Erythroblast (primary cell): ENCODE data around the gene RHEX.
"Not testable (repeated sequence)": the region's sequence is repeated elsewhere in the genome, so short reads cannot be mapped to it uniquely, and the experiment has no call there.

Source experiments
- GATA1 ChIP-seq: IDR thresholded peaks from 2 replicates; pipeline ENCODE4 v1.6.1; 2011; ENCODE audit warnings: low read depth, mild to moderate bottlenecking, control low read depth, low read length, moderate library complexity
- POLR2A ChIP-seq: IDR thresholded peaks from 2 replicates; pipeline ENCODE4 v1.6.1; 2011; ENCODE audit warnings: mild to moderate bottlenecking, low read length

DNA sequence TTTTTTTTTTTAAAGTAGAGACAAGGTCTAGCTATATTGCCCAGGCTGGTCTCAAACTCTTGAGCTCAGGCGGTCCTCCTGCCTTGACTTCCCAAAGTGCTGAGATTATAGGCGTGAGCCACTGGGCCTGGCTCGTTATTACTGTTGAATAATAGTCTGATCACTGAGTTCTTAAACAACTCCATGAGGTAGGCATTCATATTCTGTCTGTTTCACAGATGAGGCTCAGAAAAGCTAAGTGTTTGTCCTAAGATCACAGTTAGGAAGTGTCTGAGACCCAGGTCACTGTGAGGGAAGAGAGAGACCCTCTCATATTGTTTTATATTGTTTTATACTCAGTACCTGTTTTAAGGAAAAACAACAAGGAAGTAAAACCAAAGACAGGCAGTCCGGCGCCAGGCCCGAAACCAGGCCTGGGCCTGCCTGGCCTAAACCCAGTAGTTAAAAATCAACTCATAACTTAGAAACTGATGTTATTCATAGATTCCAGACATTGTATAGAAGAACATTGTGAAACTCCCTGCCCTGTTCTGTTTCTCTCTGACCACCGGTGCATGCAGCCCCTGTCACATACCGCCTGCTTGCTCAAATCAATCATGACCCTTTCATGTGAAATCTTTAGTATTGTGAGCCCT lies 625 bp upstream of the RHEX start:
- TF ChIP-seq POLR2A, GATA1: not testable (repeated sequence)
